Mesendoderm (in vitro differentiated cells): ENCODE results near the gene RUSF1.

Experiments
- DNase-seq: peaks from one replicate; pipeline ENCODE4 v3.0.0; 2013
- H2AK5ac ChIP-seq: 2 replicates; pipeline ENCODE4 v1.6.1; 2013; ENCODE audit warnings: low read length, inconsistent platforms
- H2BK120ac ChIP-seq: 2 replicates; pipeline ENCODE4 v1.6.1; 2013; ENCODE audit warnings: low read depth, mild to moderate bottlenecking, low read length, moderate library complexity, mixed read lengths
- H2BK15ac ChIP-seq: replicated peaks from 2 replicates; pipeline ENCODE4 v1.6.1; 2013; ENCODE audit warnings: low read depth, mild to moderate bottlenecking, moderate library complexity
- H2BK5ac ChIP-seq: 2 replicates; pipeline ENCODE4 v1.6.1; 2013; ENCODE audit warnings: low read length, inconsistent platforms
- H3K18ac ChIP-seq: 2 replicates; pipeline ENCODE4 v1.6.1; 2013; ENCODE audit warnings: mild to moderate bottlenecking, low read length, mixed read lengths
- H3K23ac ChIP-seq: one replicate; pipeline ENCODE4 v1.6.1; 2013; ENCODE audit warnings: low read length
- H3K27ac ChIP-seq: 2 replicates; pipeline ENCODE4 v1.5.1; 2013; ENCODE audit warnings: low read depth, mild to moderate bottlenecking, inconsistent platforms, low read length, moderate library complexity
- H3K27me3 ChIP-seq: 2 replicates; pipeline ENCODE4 v1.6.1; 2013; ENCODE audit warnings: low read length, control low read depth, mild to moderate bottlenecking, inconsistent platforms; ENCODE audit not compliant: insufficient read depth, poor library complexity
- H3K36me3 ChIP-seq: 2 replicates; pipeline ENCODE4 v1.6.1; 2013; ENCODE audit warnings: low read length, inconsistent platforms; ENCODE audit not compliant: control insufficient read depth, insufficient read depth
- H3K4ac ChIP-seq: one replicate; pipeline ENCODE4 v1.6.1; 2013; ENCODE audit warnings: low read depth, mild to moderate bottlenecking, low read length, moderate library complexity
- H3K4me1 ChIP-seq: 2 replicates; pipeline ENCODE4 v1.6.1; 2013; ENCODE audit warnings: low read depth, low read length, inconsistent platforms; ENCODE audit not compliant: control insufficient read depth
- H3K4me2 ChIP-seq: 2 replicates; pipeline ENCODE4 v1.6.1; 2013; ENCODE audit warnings: low read length
- H3K4me3 ChIP-seq: 2 replicates; pipeline ENCODE4 v1.5.1; 2013; ENCODE audit warnings: mild to moderate bottlenecking, low read length
- H3K56ac ChIP-seq: one replicate; pipeline ENCODE4 v1.6.1; 2013; ENCODE audit warnings: low read length
- H3K79me1 ChIP-seq: 2 replicates; pipeline ENCODE4 v1.6.1; 2013; ENCODE audit warnings: low read length, inconsistent platforms
- H3K79me2 ChIP-seq: 2 replicates; pipeline ENCODE4 v1.6.1; 2013; ENCODE audit warnings: mild to moderate bottlenecking, low read length; ENCODE audit not compliant: control insufficient read depth, insufficient read depth
- H3K9ac ChIP-seq: 2 replicates; pipeline ENCODE4 v1.6.1; 2013; ENCODE audit warnings: low read length, inconsistent platforms
- H4K5ac ChIP-seq: one replicate; pipeline ENCODE4 v1.6.1; 2013; ENCODE audit warnings: low read length
- H4K8ac ChIP-seq: one replicate; pipeline ENCODE4 v1.6.1; 2013; ENCODE audit warnings: low read depth, mild to moderate bottlenecking, control low read depth, low read length, moderate library complexity
- WGBS: extraction: QIAGEN DNeasy Blood & Tissue Kit; methylation state at CpG from one replicate; pipeline ENCODE4 v1.1.7; 2013; ENCODE audit warnings: low lambda C conversion rate, missing lambda C conversion rate; ENCODE audit not compliant: insufficient coverage; ENCODE audit errors: extremely low coverage; 5-methylcytosine and 5-hydroxymethylcytosine counted together

Gene RUSF1

DNA sequence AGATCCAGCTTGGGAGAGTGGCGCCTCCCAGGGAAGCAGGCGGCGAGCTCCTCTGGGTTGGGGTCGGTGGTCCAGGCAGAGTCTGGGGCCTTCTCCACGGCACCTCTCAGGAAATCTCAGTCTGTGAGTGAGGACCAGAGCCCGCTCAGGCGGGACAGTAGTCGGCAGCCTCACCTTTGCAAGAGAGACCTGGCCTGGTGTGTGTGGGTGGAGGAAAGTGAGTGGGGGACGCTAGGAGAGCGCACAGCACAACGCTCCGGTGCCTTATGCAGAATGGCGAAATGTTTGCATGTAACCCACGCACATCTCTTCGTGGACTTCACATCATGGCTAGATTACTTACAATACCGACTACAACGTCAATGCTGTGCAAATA lies 21.7 kb upstream of the RUSF1 start:
- H2BK15ac ChIP-seq = no peak overlapping the region

DNA sequence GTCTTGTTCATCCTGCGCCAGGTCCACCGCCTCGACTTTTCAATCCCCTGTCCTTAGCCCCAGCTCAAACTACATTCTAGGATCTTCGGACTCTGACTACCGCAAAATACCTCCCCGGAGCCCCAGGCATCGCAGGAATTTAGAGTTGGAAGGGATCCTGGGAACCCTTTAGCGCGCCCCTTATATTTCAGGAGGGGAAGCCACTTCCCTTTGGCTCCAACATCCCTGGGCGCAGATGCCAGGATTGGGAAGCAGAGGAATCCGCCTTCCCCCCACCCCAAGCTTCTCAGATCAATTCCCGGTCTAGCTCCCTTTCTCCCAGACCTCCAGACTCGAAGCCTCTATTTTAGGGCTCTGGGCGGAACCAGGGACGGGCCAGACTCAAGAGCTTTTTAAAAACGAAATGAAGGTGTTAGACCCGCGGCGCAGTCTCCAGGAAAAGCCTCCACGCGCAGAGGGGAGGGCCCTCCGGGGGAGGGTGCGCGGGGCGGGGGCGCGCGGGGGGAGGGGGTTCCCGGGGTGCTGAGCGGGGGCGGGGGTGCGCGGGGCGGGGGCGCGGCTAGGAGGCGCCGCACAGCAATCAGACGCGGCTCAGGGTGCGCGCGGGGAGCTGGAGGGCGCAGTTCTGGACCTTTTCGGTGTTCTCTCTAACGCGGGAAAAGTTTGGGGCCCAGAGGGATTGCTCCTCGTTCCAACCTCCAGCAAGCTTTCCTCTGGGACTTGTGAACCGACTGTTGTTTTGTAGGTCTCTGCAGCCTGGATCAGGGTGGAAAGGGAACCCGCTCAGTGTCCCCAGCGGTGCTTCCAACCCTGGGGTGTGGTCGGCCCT lies 21.1 kb upstream of the RUSF1 start:
- H3K4ac ChIP-seq = no peak overlapping the region
- H3K23ac ChIP-seq = no peak overlapping the region
- no CpG with 5 or more reads among the region's 52 CpGs for WGBS
- no peaks in the 10 kb centered on the region for H3K79me2 ChIP-seq
- no peak overlapping the region for H2AK5ac ChIP-seq
- peak; percentile 15 for DNase-seq
- no peaks in the 10 kb centered on the region for H3K4me1 ChIP-seq
- no peak overlapping the region for H3K18ac ChIP-seq
- H4K8ac ChIP-seq = no peak overlapping the region
- no peaks in the 10 kb centered on the region for H3K36me3 ChIP-seq
- no peak overlapping the region for H2BK120ac ChIP-seq
- H2BK15ac ChIP-seq = no peak overlapping the region
- H3K9ac ChIP-seq = peak overlapping the region; percentile 54
- peak overlapping the region; percentile 33 for H3K4me3 ChIP-seq
- H3K4me2 ChIP-seq = peak overlapping the region; percentile 74
- no peak overlapping the region for H2BK5ac ChIP-seq
- peak overlapping the region; percentile 74 for H3K56ac ChIP-seq
- peaks cover 11% of the 10 kb centered on the region for H3K27me3 ChIP-seq
- no peaks in the 10 kb centered on the region for H3K79me1 ChIP-seq
- H3K27ac ChIP-seq = no peak overlapping the region
- H4K5ac ChIP-seq = no peak overlapping the region

More for the DNA sequence above, 21.7 kb upstream of the RUSF1 start:
- no peak for DNase-seq
- H3K4me2 ChIP-seq = peak overlapping the region; percentile 74
- H3K27ac ChIP-seq = no peak overlapping the region
- no CpG with 5 or more reads among the region's 17 CpGs for WGBS
- no peak overlapping the region for H3K4ac ChIP-seq
- H3K4me1 ChIP-seq = no peaks in the 10 kb centered on the region
- H3K36me3 ChIP-seq = no peaks in the 10 kb centered on the region
- H3K4me3 ChIP-seq = no peak overlapping the region
- no peak overlapping the region for H4K5ac ChIP-seq
- no peak overlapping the region for H2AK5ac ChIP-seq
- no peaks in the 10 kb centered on the region for H3K79me1 ChIP-seq
- H3K27me3 ChIP-seq = peaks cover 11% of the 10 kb centered on the region
- H3K79me2 ChIP-seq = no peaks in the 10 kb centered on the region
- H3K23ac ChIP-seq = no peak overlapping the region
- peak overlapping the region; percentile 54 for H3K9ac ChIP-seq
- H3K18ac ChIP-seq = no peak overlapping the region
- peak overlapping the region; percentile 74 for H3K56ac ChIP-seq
- no peak overlapping the region for H2BK5ac ChIP-seq
- no peak overlapping the region for H4K8ac ChIP-seq
- no peak overlapping the region for H2BK120ac ChIP-seq

DNA sequence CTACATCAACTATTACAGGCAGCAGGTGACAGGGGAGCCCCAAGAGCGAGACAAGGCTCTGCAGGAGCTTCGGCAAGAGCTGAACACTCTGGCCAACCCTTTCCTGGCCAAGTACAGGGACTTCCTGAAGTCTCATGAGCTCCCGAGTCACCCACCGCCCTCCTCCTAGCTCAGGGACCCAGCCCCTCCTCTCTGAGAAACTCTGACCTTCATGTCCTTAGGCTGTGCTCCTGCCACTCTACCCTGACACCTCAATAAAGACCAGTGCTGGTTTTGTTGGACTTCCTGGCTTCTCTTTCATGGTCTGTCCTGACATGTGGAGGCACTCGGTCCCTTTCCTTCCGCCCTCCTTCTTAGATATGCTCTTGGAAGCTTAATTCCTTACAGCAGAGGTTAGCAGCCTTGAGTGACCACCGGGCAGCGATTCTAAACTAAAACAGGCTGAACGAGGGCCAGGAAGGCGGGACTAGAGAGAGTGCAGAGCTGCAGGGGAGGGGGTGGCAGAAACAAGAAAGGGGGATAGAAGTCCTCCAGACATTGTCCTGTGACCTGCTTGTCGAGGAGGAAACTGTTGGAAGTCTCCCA lies 20.4 kb upstream of the RUSF1 start:
- H3K79me2 ChIP-seq = no peaks in the 10 kb centered on the region
- peaks cover 11% of the 10 kb centered on the region for H3K27me3 ChIP-seq
- no peak overlapping the region for H2BK120ac ChIP-seq
- H2BK5ac ChIP-seq = no peak overlapping the region
- H3K4ac ChIP-seq = no peak overlapping the region
- H3K56ac ChIP-seq = peak overlapping the region; percentile 67
- H3K9ac ChIP-seq = peak overlapping the region; percentile 22
- H3K18ac ChIP-seq = no peak overlapping the region
- DNase-seq = peak; percentile 18
- no peaks in the 10 kb centered on the region for H3K36me3 ChIP-seq
- H3K27ac ChIP-seq = no peak overlapping the region
- H4K5ac ChIP-seq = no peak overlapping the region
- no peak overlapping the region for H3K23ac ChIP-seq
- H3K4me3 ChIP-seq = peak overlapping the region; percentile 24
- H3K79me1 ChIP-seq = no peaks in the 10 kb centered on the region
- H4K8ac ChIP-seq = no peak overlapping the region
- no peak overlapping the region for H2BK15ac ChIP-seq
- no peak overlapping the region for H2AK5ac ChIP-seq
- H3K4me1 ChIP-seq = no peaks in the 10 kb centered on the region
- WGBS = no CpG with 5 or more reads among the region's 11 CpGs
- peak overlapping the region; percentile 70 for H3K4me2 ChIP-seq

DNA sequence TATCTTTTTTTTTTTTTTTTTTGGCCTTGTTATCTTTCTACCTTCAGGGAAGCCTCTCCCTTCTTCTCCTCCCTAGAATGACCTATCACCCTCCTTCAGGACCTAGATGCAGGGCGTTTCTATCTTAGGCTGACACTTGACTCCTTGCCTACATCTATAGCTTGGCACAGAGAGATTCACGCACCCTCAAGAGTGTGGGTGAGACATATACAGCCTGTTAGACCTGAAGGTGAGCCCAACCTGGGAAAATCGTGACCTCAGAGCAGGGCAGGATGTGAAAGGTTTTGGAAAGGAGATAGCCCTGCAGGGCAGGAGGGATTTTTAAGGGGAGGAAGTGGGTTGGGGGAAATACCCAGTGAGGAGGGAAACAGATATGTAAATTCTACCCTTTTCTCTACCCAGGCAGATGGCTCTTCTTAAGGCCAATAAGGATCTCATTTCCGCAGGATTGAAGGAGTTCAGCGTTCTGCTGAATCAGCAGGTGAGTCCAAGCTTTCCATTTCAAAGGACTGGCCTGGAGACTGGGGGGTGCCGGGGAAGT lies 19.6 kb upstream of the RUSF1 start, which contains the start of gene AHSP:
Gene AHSP, plus strand, starts transcription at position 167 of the 541 bp plus-strand sequence. Its CDS starts 240 bp downstream, at position 407.
- Histone ChIP-seq H3K4me3 (no peak within 1 kb of the TSS), H3K27ac (no peak within 1 kb of the TSS), H3K23ac (no peak within 1 kb of the TSS), H3K27me3 (peaks cover 11% of the 10 kb centered on the region), H2BK120ac (no peak within 1 kb of the TSS), H2BK5ac (no peak within 1 kb of the TSS), H4K5ac (no peak within 1 kb of the TSS), H2AK5ac (no peak within 1 kb of the TSS), H3K18ac (no peak within 1 kb of the TSS), H3K79me2 (no peaks in the 10 kb centered on the region), H3K79me1 (no peaks in the 10 kb centered on the region), H3K9ac (peak within 1 kb of the TSS; percentile 22), H3K4ac (no peak within 1 kb of the TSS), H3K4me1 (no peaks in the 10 kb centered on the region), H3K4me2 (no peak within 1 kb of the TSS), H3K36me3 (no peaks in the 10 kb centered on the region), H3K56ac (peak within 1 kb of the TSS; percentile 67), H2BK15ac (no peak within 1 kb of the TSS), H4K8ac (no peak within 1 kb of the TSS)
- no CpG with 5 or more reads among the region's 6 CpGs for WGBS
- DNase-seq = peak; percentile 3

DNA sequence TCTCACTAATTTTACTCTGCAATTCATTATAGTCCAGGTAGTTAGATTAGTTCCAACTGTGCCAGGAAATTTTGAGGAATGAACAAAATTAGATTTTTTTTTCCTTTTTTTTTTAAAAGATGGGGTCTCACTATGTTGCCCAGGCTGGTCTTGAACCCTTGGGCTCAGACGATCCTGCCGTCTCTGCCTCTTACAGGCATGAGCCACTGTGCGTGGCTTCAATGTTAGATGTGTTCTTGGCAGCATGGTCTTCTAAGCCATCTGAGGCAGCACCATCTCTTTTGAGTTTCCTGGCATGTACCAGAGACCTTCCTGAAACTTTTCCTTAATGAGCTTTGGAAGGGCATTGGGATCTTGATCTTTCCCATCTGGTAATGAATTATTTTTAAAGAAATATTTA lies 16.9 kb upstream of the RUSF1 start:
- Histone ChIP-seq H3K23ac (no peak overlapping the region), H4K8ac (no peak overlapping the region), H2BK15ac (no peak overlapping the region), H3K56ac (no peak overlapping the region), H3K18ac (no peak overlapping the region), H2BK5ac (no peak overlapping the region), H3K36me3 (no peaks in the 10 kb centered on the region), H2AK5ac (no peak overlapping the region), H3K27me3 (peaks cover 11% of the 10 kb centered on the region), H3K4me3 (no peak overlapping the region), H3K4ac (no peak overlapping the region), H3K79me1 (no peaks in the 10 kb centered on the region), H2BK120ac (no peak overlapping the region), H3K27ac (no peak overlapping the region), H3K4me2 (no peak overlapping the region), H3K79me2 (no peaks in the 10 kb centered on the region), H3K4me1 (no peaks in the 10 kb centered on the region), H3K9ac (no peak overlapping the region), H4K5ac (no peak overlapping the region)
- DNase-seq = no peak
- no CpG with 5 or more reads among the region's 3 CpGs for WGBS
